PC-3 (cell line): ENCODE results near the gene CCDC136.

Experiments
- CTCF ChIP-seq: fragments of 300-600 bp; sonication (generic); conservative IDR thresholded peaks from 2 replicates; pipeline ENCODE4 v1.5.1; 2017; ENCODE audit warnings: antibody characterized with exemption, low read depth, mild to moderate bottlenecking, low read length
- EZH2 ChIP-seq: fragments of 300-600 bp; sonication (generic); IDR thresholded peaks from one replicate; pipeline ENCODE4 v1.6.1; 2017; ENCODE audit warnings: antibody characterized with exemption, mild to moderate bottlenecking, low read length; ENCODE audit not compliant: unreplicated experiment
- EZH2phosphoT487 ChIP-seq: fragments of 300-600 bp; sonication (generic); IDR thresholded peaks from 2 replicates; pipeline ENCODE4 v1.6.1; 2018; ENCODE audit warnings: mild to moderate bottlenecking, antibody characterized with exemption, low read length, borderline replicate concordance

GRCh38 chr7:128804484-128804883, 12.7 kb downstream of the CCDC136 start:
- TF ChIP-seq CTCF (no peak), EZH2 (no peak), EZH2phosphoT487 (no peak)
